Keratinocyte (primary cell): ENCODE measurements around the gene MCUR1. TPM values are rescaled to one million over a fixed set of nuclear protein-coding genes. Genes with fewer than 3 reads are reported as not detected.

ENCODE experiments used
- DNase-seq: peaks from one replicate; pipeline ENCODE4 v3.0.0-alpha.2; 2011; ENCODE audit warnings: low read depth, missing footprints, low spot score
- FAIRE-seq: peaks from 2 replicates; lab custom pipeline; 2011; peaks lifted over from hg19 to GRCh38; lab: Jason Lieb, UNC
- H2AFZ ChIP-seq: 2 replicates; pipeline ENCODE4 v1.6.0; 2012; ENCODE audit warnings: low read length, control low read depth, inconsistent platforms; ENCODE audit not compliant: control insufficient read depth
- H3K27ac ChIP-seq: 2 replicates; pipeline ENCODE4 v1.5.1; 2011; ENCODE audit warnings: low read length; ENCODE audit not compliant: control insufficient read depth, insufficient read depth
- H3K27me3 ChIP-seq: 3 replicates; pipeline ENCODE4 v1.6.0; 2011; ENCODE audit warnings: low read length; ENCODE audit not compliant: control insufficient read depth, insufficient read depth; ENCODE audit errors: extremely low read depth
- H3K36me3 ChIP-seq, 2 experiments: 2 replicates in 1 of 2; 3 replicates in 1 of 2; pipeline ENCODE4 v1.5.1; 2011; ENCODE audit warnings: low read length in 2 of 2, mild to moderate bottlenecking in 1 of 2; ENCODE audit not compliant: control insufficient read depth in 2 of 2, insufficient read depth in 2 of 2; ENCODE audit errors: extremely low read depth in 1 of 2
- H3K4me1 ChIP-seq: 3 replicates; pipeline ENCODE4 v1.5.1; 2011; ENCODE audit warnings: low read length; ENCODE audit not compliant: control insufficient read depth, insufficient read depth; ENCODE audit errors: extremely low read depth
- H3K4me2 ChIP-seq: 3 replicates; pipeline ENCODE4 v1.6.0; 2011; ENCODE audit warnings: low read depth, low read length; ENCODE audit not compliant: control insufficient read depth, insufficient read depth; ENCODE audit errors: extremely low read depth
- H3K4me3 ChIP-seq, 3 experiments: fragments of 200-600 bp in 1 of 3; sonication (generic) in 1 of 3; 2 replicates in 2 of 3; 3 replicates in 1 of 3; pipeline ENCODE4 v1.5.1; 2011 to 2016; ENCODE audit warnings: low read length in 3 of 3, mild to moderate bottlenecking in 3 of 3, control low read depth in 2 of 3, inconsistent platforms in 1 of 3, low read depth in 1 of 3, mixed read lengths in 1 of 3, mixed run types in 1 of 3, moderate library complexity in 1 of 3; ENCODE audit not compliant: control insufficient read depth in 2 of 3, insufficient read depth in 2 of 3; ENCODE audit errors: extremely low read depth in 1 of 3
- H3K79me2 ChIP-seq: 2 replicates; pipeline ENCODE4 v1.6.0; 2012; ENCODE audit warnings: low read length; ENCODE audit not compliant: control insufficient read depth, insufficient read depth
- H3K9ac ChIP-seq: 3 replicates; pipeline ENCODE4 v1.6.0; 2011; ENCODE audit warnings: low read length; ENCODE audit not compliant: control insufficient read depth, insufficient read depth; ENCODE audit errors: extremely low read depth
- H3K9me1 ChIP-seq: 3 replicates; pipeline ENCODE4 v1.6.0; 2011; ENCODE audit warnings: low read length; ENCODE audit not compliant: control insufficient read depth, insufficient read depth; ENCODE audit errors: extremely low read depth
- H3K9me3 ChIP-seq: 2 replicates; pipeline ENCODE4 v1.5.1; 2012; ENCODE audit warnings: low read depth, low read length; ENCODE audit not compliant: control insufficient read depth
- H4K20me1 ChIP-seq: 3 replicates; pipeline ENCODE4 v1.6.0; 2011; ENCODE audit warnings: low read length; ENCODE audit not compliant: control insufficient read depth, insufficient read depth; ENCODE audit errors: extremely low read depth
- EZH2 ChIP-seq: IDR thresholded peaks from one replicate; pipeline ENCODE4 v1.6.1; 2012; ENCODE audit warnings: inconsistent platforms, mild to moderate bottlenecking, low read length, moderate library complexity
- dilution Hi-C: fragments of 300-500 bp; cut with MboI; formaldehyde crosslinking; loops from one replicate; pipeline ENCODE4 v1.7.0; 2020; ENCODE audit warnings: low sequenced_read_pairs; ENCODE audit not compliant: extremely low pct_ligation_motif_present
- polyA plus RNA-seq, 5 experiments: library from polyadenylated mRNA; depleted of rRNA in 3 of 5; stranded (reverse) in 3 of 5; stranded (forward) in 1 of 5; unstranded in 1 of 5; fragments of >200 nt; gene quantifications; 1 replicate in 1 of 5; 2 replicates in 3 of 5; 3 replicates in 1 of 5; pipeline versions ENCODE4 v1.2.1 to v1.2.3, GENCODE V29; 2011 to 2012; ENCODE audit warnings: missing spikeins in 2 of 5, low read depth in 1 of 5, low replicate concordance in 1 of 5
- TF ChIP-seq, protein P1 (sequence below), 3 experiments: IDR thresholded peaks in 1 of 3; conservative IDR thresholded peaks in 1 of 3; optimal IDR thresholded peaks in 1 of 3; 2 replicates in 2 of 3; 3 replicates in 1 of 3; pipeline versions ENCODE3 to v1.5.1; 2011; ENCODE audit warnings: low read length in 3 of 3, mild to moderate bottlenecking in 3 of 3, moderate library complexity in 2 of 3, control low read depth in 1 of 3, inconsistent platforms in 1 of 3; ENCODE audit not compliant: insufficient read depth in 2 of 3; ENCODE audit errors: extremely low read depth in 1 of 3

MCUR1 gene
- polyA plus RNA-seq, 1 donor (not counting 4 experiments of a cell fraction or from before 2014, with no cell fraction given): 15.3 TPM

DNA sequence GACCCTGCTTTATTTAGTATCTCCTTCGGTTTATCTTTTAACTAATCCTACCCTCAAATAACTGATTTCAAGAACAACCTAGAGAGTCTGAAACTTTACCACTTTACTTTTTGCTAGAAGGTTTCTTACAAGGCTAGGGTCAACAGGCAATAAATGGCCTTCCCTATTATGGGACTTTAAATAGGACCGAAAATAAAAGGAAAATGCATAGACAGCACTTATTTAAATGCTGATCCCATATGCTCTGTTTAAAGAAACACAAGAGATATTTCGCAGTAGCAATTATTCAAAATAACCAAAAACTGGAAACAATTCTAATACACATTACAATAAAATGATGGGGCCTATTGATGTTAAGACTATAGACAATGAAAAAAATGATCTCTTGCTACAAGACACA lies 13.7 kb downstream of the MCUR1 start:
- Histone ChIP-seq H3K79me2 (no peaks in the 10 kb centered on the region), H2AFZ (no peak overlapping the region), H3K36me3 (peaks cover 13 to 18% of the 10 kb centered on the region in 2 experiments), H3K27ac (no peak overlapping the region), H4K20me1 (no peaks in the 10 kb centered on the region), H3K27me3 (no peaks in the 10 kb centered on the region), H3K9me1 (no peaks in the 10 kb centered on the region), H3K4me1 (peaks cover 12% of the 10 kb centered on the region), H3K9me3 (no peaks in the 10 kb centered on the region), H3K9ac (no peak overlapping the region), H3K4me2 (no peak overlapping the region), H3K4me3 (no peak overlapping the region)
- DNase-seq: no peak
- FAIRE-seq: no peak
- TF ChIP-seq, protein P1, sequence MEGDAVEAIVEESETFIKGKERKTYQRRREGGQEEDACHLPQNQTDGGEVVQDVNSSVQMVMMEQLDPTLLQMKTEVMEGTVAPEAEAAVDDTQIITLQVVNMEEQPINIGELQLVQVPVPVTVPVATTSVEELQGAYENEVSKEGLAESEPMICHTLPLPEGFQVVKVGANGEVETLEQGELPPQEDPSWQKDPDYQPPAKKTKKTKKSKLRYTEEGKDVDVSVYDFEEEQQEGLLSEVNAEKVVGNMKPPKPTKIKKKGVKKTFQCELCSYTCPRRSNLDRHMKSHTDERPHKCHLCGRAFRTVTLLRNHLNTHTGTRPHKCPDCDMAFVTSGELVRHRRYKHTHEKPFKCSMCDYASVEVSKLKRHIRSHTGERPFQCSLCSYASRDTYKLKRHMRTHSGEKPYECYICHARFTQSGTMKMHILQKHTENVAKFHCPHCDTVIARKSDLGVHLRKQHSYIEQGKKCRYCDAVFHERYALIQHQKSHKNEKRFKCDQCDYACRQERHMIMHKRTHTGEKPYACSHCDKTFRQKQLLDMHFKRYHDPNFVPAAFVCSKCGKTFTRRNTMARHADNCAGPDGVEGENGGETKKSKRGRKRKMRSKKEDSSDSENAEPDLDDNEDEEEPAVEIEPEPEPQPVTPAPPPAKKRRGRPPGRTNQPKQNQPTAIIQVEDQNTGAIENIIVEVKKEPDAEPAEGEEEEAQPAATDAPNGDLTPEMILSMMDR (optimal IDR thresholded peaks at IDR 0.05 in 1 of 3, IDR thresholded peaks at IDR 0.05 in 1 of 3, conservative IDR thresholded peaks at IDR 0.05 in 1 of 3; ENCODE audit: extremely low read depth in 1 of 3, insufficient read depth in 2 of 3, low read length in 3 of 3): no peak
- TF ChIP-seq EZH2: no peak
- dilution Hi-C loops: no loop called here

DNA sequence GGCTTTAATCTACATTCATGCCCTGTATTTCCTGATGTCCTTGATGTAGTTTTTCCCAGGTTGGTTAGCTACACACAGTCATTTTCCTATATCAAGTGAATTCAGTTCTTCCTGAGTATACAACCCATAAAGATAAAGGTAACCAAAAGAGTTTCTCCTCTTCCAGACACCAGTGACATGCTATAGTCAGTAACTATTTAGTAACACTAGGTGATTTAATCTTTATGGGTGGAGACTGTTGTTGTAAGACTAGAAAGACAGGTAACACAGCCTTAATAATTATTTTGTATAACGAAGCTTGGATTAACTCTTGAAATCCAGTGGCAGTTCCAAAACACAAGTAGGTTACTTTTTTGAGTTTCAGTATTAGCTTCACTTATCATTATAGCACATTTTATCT lies 17.6 kb downstream of the MCUR1 start:
- FAIRE-seq (no peak), DNase-seq (no peak)
- Histone ChIP-seq H3K27ac (peak overlapping the region; percentile 68), H3K4me2 (peak overlapping the region; percentile 59), H3K4me3 (no peak overlapping the region), H3K4me1 (peaks cover 23% of the 10 kb centered on the region), H2AFZ (no peak overlapping the region), H3K79me2 (no peaks in the 10 kb centered on the region), H4K20me1 (no peaks in the 10 kb centered on the region), H3K27me3 (no peaks in the 10 kb centered on the region), H3K36me3 (peaks cover 11% of the 10 kb centered on the region in 2 experiments), H3K9me3 (no peaks in the 10 kb centered on the region), H3K9ac (peak overlapping the region; percentile 44), H3K9me1 (no peaks in the 10 kb centered on the region)
- dilution Hi-C loops: no loop called here
- TF ChIP-seq, protein P1 (optimal IDR thresholded peaks at IDR 0.05 in 1 of 3, IDR thresholded peaks at IDR 0.05 in 1 of 3, conservative IDR thresholded peaks at IDR 0.05 in 1 of 3; ENCODE audit: extremely low read depth in 1 of 3, insufficient read depth in 2 of 3, low read length in 3 of 3): no peak
- no peak for TF ChIP-seq EZH2
